DLD1 (cell line): ENCODE data around the gene RPL23.

Source experiments
- in situ Hi-C: cut with HindIII; loops from 2 replicates; pipeline ENCODE4 v1.10.0; 2017; ENCODE audit warnings: low sequenced_read_pairs

Gene RPL23

GRCh38 chr17:38885728-38886642 is 32.5 kb upstream of the RPL23 start:
- in situ Hi-C loops: loop anchor here (25.0 kb wide), 1 partner anchor 301 kb away; the partner anchor contains the start of gene CACNB1

DNA sequence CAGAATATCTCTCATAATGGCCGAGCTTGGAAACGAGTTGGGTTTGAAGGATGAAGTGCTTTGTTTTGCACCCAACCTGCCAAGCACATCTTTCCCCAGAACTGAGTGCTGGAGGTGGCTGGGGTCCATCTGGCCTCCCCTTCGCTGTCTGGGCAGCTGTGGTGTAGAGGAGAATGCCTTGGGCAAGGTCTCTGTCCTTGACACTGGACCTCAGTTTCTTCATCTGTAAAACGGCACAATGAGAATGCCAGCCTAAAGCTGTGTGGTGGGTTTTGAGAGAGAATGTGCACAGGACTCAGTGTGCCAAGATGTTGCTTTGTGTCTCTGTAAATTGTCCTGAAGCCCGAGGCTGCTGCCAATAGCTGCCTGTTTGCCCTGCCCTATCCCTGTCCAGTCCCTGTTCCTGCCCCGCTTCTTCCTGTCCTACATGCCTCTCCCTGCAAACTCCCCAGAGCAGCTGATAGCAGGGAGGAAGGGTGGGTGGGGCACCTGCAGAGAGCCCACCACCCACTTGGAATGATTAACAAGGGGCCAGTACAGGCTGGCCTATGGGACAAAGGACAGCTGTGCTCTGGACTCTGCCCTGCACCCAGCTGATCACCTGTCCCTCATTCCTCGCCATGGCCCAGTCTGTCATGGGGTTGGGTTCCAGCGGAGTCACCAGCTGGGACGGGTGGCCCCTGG is 31.7 kb upstream of the RPL23 start:
- in situ Hi-C loops: loop anchor here (25.0 kb wide), 1 partner anchor 302 kb away; the partner anchor contains the start of gene CACNB1

DNA sequence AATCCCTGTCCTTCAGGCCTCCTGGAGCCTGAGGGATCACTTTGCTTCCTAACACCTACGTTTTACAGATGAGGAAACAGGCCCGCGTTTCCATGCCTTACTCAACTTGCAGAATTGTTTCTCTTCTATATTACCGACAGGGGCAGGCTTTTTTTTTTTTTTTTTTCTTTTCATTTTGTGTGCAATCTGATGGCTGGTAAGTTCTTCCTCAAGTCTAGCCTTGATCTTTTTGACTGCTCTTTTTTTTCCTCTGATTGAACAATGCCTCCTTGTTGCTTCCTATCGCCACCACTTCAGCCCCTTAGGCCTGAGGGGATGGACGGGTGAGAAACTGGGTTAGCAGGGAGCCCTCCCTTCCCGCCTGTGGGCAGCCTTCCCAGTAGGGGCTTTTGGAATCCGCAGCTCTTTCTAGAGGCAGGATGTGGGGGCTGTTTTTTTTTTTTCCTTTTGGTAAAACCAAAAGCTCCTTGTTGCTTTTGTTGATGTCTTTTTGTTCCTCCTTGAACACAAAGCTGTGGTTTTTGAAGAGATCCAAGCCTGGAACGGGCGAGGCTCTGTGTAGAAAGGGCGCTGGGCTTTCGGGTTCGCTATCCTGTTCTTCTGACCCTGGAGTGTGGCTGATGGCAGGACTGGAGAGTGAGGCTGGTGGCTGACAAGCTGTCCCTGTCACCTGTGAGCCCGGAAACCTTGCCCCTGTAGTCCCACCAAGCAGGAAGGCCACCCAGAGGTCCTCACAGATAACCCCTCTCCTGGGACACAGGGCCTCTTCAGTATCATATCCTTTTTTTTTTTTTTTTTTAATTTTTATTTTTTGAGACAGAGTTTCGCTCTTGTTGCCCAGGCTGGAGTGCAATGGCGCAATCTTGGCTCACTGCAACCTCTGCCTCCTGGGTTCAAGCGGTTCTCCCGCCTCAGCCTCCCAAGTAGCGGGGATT is 30.3 kb upstream of the RPL23 start:
- in situ Hi-C loops: loop anchor here (25.0 kb wide), 1 partner anchor 303 kb away; the partner anchor contains the start of gene CACNB1

DNA sequence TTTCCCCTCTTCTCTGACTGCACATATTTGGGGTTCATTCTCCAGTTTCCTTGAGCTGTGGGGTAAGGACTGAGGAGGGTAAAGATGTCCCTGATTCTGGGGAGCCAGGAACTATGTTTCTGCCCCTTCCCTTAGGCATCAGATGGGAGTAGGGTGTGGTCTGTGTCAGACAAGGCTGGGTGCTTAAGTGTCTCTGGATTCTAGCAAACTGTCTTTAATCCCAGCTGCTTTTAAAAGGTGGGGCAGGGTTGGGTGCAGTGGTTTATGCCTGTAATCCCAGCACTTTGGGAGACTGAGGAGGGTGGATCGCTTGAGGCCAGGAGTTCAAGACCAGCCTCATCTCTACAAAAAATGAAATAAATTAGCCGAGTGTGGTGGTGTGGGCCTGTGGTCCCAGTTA is 29.3 kb upstream of the RPL23 start:
- in situ Hi-C loops: loop anchor here (25.0 kb wide), 1 partner anchor 304 kb away; the partner anchor contains the start of gene CACNB1

- in situ Hi-C loops: loop anchor here (25.0 kb wide), 1 partner anchor 306 kb away; the partner anchor contains the start of gene CACNB1
Measured at GRCh38 chr17:38881600-38882191, 28.2 kb upstream of the RPL23 start.

DNA sequence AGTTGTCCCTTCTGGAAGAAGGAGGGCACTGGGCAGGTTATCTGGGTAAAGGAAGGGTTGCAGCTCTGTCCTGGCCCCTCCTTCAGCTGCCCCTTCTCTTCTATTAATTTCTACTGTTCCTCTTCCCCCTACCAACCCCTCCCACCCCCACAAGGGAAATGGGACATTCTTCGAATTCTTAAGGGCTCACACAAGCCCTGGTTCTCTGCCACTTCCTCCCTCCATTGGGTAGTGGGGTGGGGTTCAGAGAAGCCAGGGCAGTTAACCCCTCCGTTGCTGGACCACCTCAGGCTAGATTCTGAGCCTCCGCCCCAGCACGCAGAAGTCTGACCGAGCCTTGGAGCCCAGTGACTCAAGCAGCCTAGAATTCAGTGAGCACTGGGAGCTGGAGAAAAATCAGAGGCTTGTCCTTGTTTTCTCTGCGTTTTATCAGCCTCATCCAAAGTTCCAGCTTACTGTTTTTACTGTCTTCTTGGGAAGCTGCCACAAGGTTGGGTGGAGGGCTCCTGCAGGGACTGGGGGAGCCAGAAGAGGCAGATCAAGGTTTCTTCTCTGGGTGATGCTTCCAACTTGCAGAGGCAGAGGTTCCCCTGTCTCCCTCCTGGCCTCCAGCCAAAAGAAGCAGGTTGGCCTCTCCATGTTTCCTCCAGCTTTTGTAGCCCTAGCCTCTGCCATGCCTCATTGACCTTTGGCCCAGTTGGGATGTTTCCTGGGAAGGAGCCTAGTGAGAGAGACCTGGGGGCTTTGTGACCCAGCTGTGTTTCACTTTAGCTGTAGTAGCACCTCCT is 26.6 kb upstream of the RPL23 start:
- in situ Hi-C loops: loop anchor here (25.0 kb wide), 1 partner anchor 307 kb away; the partner anchor contains the start of gene CACNB1

DNA sequence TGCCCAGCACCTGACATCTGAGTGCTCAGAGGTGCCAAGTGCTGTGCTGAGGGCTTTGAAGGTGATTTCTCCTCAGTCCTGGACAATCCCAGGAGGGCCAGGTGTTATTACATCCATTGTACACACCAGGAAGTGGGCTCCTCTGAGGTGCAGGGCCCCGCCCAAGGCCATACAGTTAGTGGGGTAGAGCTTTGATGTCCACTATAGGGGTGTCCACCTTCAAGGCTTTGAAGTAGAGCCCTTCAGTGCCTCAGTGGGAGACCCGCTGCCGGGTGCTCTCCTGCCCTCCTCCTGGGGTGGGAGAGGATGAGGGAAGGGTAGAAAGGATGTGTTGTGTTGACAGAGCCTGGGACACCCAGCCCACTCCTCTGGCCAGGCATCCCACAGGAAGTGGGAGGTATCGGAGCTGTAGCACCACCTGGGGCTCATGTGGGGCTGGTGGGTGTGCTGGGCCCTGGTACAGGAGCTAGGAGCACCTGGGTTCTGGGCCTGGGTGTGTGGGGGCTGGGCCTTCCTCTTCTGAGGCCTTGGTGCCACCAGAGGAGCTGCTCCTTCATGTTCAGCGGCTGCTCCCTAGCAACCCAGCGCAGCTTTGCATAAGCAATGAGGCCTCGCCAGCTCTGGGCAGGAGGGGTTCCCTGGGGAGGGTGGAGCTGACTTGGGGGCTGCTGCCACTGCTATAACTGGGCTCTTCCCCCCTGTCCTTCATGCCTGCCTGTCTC is 23.8 kb upstream of the RPL23 start:
- in situ Hi-C loops: loop anchor here (25.0 kb wide), 1 partner anchor 310 kb away; the partner anchor contains the start of gene CACNB1

DNA sequence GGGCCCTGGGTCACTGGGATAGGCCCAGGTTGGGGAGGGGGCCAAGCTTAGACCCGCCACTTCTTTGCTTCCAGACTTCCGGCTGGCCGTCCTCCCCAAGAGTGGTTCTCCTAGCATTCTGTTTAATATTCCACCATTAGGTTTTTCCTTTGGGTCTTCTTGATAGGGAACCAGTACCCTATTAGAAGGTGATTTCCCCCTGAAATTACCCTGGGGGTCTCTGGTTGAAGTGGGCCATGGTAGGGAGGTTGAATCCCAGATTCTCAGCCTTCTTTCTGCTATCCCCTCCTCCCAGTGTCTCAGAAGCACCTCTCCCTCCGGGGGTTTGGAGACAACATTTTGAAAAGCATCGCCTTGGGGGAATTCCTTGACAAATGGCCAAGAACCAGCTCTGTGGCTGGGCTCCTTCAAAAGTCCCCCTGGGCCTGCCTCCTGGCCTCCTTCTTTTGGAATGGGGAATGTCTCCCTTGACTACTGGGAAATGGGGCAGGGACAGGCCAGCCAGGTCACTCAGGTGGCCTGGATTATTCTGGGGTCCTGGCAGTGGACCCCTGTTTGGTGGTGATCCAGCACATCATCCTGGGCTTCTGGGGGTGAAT is 22.1 kb upstream of the RPL23 start:
- in situ Hi-C loops: loop anchor here (25.0 kb wide), 1 partner anchor 312 kb away; the partner anchor contains the start of gene CACNB1

DNA sequence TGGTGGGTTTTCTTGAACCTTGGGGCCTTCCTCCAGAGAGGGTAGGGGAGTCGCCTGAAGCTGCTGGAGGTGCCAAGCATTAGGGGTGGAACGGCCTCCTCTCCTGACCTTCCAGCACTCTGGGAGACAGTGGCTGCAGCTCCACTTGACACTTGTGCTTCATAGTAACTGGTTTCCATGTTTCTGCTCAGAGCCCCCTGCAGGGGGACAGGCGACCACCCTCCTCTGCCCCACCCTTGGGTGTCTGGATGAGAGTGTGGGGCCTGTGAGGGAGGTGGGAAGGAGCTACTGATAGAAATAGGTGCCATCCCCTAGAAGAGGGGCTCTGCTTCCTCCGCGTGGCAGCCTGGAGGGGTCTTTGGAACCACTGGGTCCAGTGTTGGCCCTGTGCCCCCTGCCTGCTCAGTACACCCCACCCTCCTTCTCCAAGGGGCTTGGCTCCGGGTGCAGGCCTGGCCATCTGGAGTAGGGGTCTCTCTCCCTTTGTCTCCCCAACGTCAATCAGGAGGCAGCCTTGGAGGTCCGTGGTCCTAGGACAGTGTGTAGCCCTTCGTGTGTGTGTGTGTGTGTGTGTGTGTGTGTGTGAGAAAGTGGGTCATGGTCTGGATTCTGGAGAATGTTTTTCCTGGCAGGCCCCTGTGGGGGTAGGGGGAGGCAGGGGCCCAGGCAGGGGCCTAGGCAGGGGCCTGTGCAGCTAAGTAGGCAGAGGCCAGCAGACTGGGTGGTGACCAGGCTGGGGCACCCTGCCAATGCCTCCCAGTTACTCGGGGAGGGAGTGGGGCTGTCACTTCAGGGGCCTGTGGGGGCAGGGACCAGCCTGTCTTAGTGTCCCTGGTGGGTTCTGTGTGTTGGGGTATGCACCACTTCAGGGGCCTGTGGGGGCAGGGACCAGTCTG is 21.2 kb upstream of the RPL23 start:
- in situ Hi-C loops: loop anchor here (25.0 kb wide), 1 partner anchor 313 kb away; the partner anchor contains the start of gene CACNB1

GRCh38 chr17:38873640-38874380 is 20.3 kb upstream of the RPL23 start:
- in situ Hi-C loops: no loop called here

GRCh38 chr17:38872671-38873385 is 19.3 kb upstream of the RPL23 start:
- in situ Hi-C loops: no loop called here

DNA sequence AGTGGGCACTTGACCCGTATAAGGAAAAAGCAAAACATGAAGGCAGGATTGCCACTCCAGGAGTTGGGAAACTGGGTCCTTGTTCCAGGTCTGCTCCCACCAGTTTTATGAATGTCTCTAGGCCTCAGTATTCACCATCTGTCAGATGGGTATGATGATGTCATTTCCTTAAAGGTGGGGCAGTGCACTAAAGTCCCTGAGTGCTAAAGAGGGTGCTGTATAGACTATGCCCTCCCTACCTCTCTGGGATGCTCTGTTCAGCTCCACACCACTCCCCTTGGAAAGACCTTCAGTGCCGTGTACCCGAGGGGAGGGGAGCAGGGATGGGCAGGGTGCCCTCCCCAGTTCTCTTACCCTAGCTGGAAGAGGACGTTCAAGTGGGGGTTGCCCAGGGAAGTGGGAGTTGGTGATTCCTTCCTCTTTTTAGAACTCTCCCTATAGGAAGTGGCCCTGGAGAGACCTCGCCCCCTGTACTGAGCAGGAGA is 18.5 kb upstream of the RPL23 start:
- in situ Hi-C loops: no loop called here

GRCh38 chr17:38871247-38872015 is 17.9 kb upstream of the RPL23 start:
- in situ Hi-C loops: no loop called here

DNA sequence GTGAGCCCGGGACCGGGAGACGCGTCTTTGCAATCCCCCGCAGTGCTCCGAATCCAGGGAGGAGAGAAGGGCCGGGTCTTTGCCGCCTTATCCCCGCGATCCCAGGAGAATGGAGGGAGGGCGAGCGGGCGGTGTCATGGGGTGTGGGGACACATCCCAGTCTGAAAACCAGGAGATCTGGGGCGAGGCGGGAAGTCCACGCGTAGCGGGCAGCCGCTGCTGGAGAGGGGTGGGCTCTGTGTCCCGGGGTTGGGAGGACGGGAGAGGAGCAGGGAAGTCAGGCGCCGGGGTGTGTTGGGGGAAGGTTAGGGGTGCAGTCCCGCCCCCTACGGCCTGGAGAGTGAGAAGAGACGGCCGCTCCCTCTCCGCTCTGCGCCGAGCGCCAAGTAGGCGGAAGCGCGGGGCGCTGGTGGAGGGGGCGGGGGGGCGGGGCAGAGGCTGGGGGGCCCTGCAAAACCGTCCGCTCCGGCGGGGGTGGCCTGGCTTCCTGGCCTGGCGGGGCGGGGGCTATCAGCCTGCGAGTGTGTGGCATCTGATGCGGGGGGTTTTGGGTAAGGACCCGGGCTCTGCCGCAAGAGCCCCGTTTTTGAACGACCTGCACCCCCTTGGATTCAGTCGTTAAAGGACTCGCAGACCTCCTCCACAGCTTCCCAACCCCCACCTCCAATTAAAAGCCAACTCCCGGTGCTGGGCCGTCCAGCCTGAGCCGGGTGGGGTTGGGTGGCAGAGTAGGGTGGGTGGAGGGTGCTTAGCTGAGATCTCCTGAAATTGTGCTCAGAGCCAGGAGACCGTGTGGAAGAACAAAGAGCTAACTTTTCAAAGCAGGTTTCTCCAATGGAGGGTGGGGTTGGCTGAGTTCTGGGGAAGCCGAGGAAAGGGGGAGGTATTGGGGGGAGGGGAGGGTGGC is 17.0 kb upstream of the RPL23 start:
- in situ Hi-C loops: no loop called here
